HCT116 (cell line): ENCODE results near the gene CD7. TPM values are rescaled to one million over a fixed set of nuclear protein-coding genes. Genes with fewer than 3 reads are reported as not detected.

Experiments
- ATAC-seq: fragments of 200-7000 bp; cut with Tn5 transposase; 2 replicates; pipeline ENCODE4 v1.9.1; 2020; ENCODE audit warnings: mild to moderate bottlenecking, moderate library complexity
- BruUV-seq: library from RNA; stranded (reverse); fragments of 400-500 nt; replicated peaks from 2 replicates; lab custom pipeline; 2021; lab: Mats Ljungman, UMichigan
- CTCF ChIA-PET: fragments of 300-600 bp; sonication (Branson Sonifier 250); formaldehyde crosslinking; loops from one replicate; lab custom pipeline; 2021; ENCODE audit warnings: antibody characterized with exemption; lab: Charles Lee
- POLR2A ChIA-PET: fragments of 300-600, 350-600 bp; sonication (Branson Sonifier 250); formaldehyde crosslinking; loops from one replicate; lab custom pipeline; 2021; ENCODE audit warnings: antibody characterized with exemption; lab: Charles Lee
- RAD21 ChIA-PET, 2 experiments: fragments of 300-600 bp; sonication (Branson Sonifier 250); formaldehyde crosslinking; loops; one replicate each; lab custom pipeline; 2023; ENCODE audit warnings: low total read pairs in 2 of 2; ENCODE audit not compliant: uncharacterized antibody in 2 of 2, unreplicated experiment in 2 of 2, low non-redundant PET in 1 of 2; lab: Charles Lee
- DNase-seq: peaks from one replicate; pipeline ENCODE4 v3.0.0-alpha.2; 2010; ENCODE audit warnings: low read depth, low spot score
- H2AFZ ChIP-seq: fragments of 200-600 bp; shearing (Covaris generic), sonication (generic); 2 replicates; pipeline ENCODE4 v1.6.1; 2017; ENCODE audit warnings: low read depth, mixed run types, mixed read lengths, antibody characterized with exemption, low read length; ENCODE audit not compliant: poor library complexity, severe bottlenecking
- H3K27ac ChIP-seq: 2 replicates; pipeline ENCODE4 v1.5.1; 2012; ENCODE audit warnings: low read depth, low read length
- H3K27me3 ChIP-seq: fragments of 200-600 bp; sonication (generic); 2 replicates; pipeline ENCODE4 v1.6.1; 2016; ENCODE audit warnings: mixed run types, low read length, mixed read lengths; ENCODE audit not compliant: insufficient read depth
- H3K36me3 ChIP-seq, 2 experiments: fragments of 200-500 bp in 1 of 2; fragments of 200-600 bp in 1 of 2; sonication (Bioruptor generic) in 1 of 2; sonication (generic) in 1 of 2; 2 replicates each; pipeline versions ENCODE4 v1.5.1 to v1.6.1; 2014 to 2016; ENCODE audit warnings: low read length in 2 of 2, inconsistent platforms in 1 of 2, mixed read lengths in 1 of 2, mixed run types in 1 of 2; ENCODE audit not compliant: insufficient read depth in 2 of 2, control insufficient read depth in 1 of 2
- H3K4me1 ChIP-seq, 2 experiments: fragments of 200-600 bp in 1 of 2; sonication (generic) in 1 of 2; 2 replicates each; pipeline versions ENCODE4 v1.5.1 to v1.6.1; 2012 to 2017; ENCODE audit warnings: low read length in 2 of 2, inconsistent platforms in 1 of 2, mild to moderate bottlenecking in 1 of 2, mixed read lengths in 1 of 2, mixed run types in 1 of 2, moderate library complexity in 1 of 2; ENCODE audit not compliant: insufficient read depth in 2 of 2, control insufficient read depth in 1 of 2
- H3K4me2 ChIP-seq: fragments of 200-600 bp; sonication (generic); 2 replicates; pipeline ENCODE4 v1.6.1; 2017; ENCODE audit warnings: mixed run types, low read length, mixed read lengths
- H3K4me3 ChIP-seq, 2 experiments: fragments of 200-600 bp in 1 of 2; sonication (generic) in 1 of 2; replicated peaks in 1 of 2; 2 replicates each; pipeline ENCODE4 v1.5.1; 2011 to 2016; ENCODE audit warnings: low read length in 2 of 2, control low read depth in 1 of 2, low read depth in 1 of 2, mild to moderate bottlenecking in 1 of 2, mixed read lengths in 1 of 2, mixed run types in 1 of 2
- H3K79me2 ChIP-seq: fragments of 200-600 bp; sonication (generic); 2 replicates; pipeline ENCODE4 v1.6.1; 2017; ENCODE audit warnings: mild to moderate bottlenecking, mixed run types, low read length, moderate library complexity, mixed read lengths; ENCODE audit not compliant: insufficient read depth
- H3K9ac ChIP-seq: fragments of 200-600 bp; sonication (generic); 2 replicates; pipeline ENCODE4 v1.6.1; 2016; ENCODE audit warnings: low read length, mixed read lengths
- H3K9me2 ChIP-seq: fragments of 200-600 bp; sonication (generic), shearing (Covaris generic); 2 replicates; pipeline ENCODE4 v1.6.1; 2017; ENCODE audit warnings: mixed run types, mild to moderate bottlenecking, moderate library complexity; ENCODE audit not compliant: insufficient read depth
- H3K9me3 ChIP-seq, 2 experiments: fragments of 200-500 bp in 1 of 2; fragments of 200-600 bp in 1 of 2; sonication (Bioruptor generic) in 1 of 2; sonication (generic) in 1 of 2; 2 replicates each; pipeline ENCODE4 v1.6.1; 2014 to 2017; ENCODE audit warnings: low read length in 2 of 2, mixed read lengths in 2 of 2, inconsistent platforms in 1 of 2, low read depth in 1 of 2, mild to moderate bottlenecking in 1 of 2, mixed run types in 1 of 2, moderate library complexity in 1 of 2; ENCODE audit not compliant: control insufficient read depth in 1 of 2, insufficient read depth in 1 of 2
- H4K20me1 ChIP-seq: fragments of 200-600 bp; sonication (generic), shearing (Covaris generic); 2 replicates; pipeline ENCODE4 v1.6.1; 2017; ENCODE audit warnings: mixed run types, mild to moderate bottlenecking, moderate library complexity; ENCODE audit not compliant: insufficient read depth
- POLR2A ChIP-seq: IDR thresholded peaks from 2 replicates; pipeline ENCODE4 v1.7.0; 2011; ENCODE audit warnings: borderline replicate concordance; ENCODE audit not compliant: insufficient read depth, insufficient read length; ENCODE audit errors: extremely low read depth
- REST ChIP-seq: IDR thresholded peaks from 2 replicates; pipeline ENCODE4 v1.6.1; 2012; ENCODE audit warnings: low read depth
- SRF ChIP-seq: IDR thresholded peaks from 2 replicates; pipeline ENCODE4 v1.6.1; 2012; ENCODE audit warnings: low read depth
- YY1 ChIP-seq: IDR thresholded peaks from 2 replicates; pipeline ENCODE4 v1.6.1; 2011; ENCODE audit warnings: low read length, low read depth, moderate library complexity, mild to moderate bottlenecking; ENCODE audit not compliant: insufficient replicate concordance; ENCODE audit errors: extremely low read depth
- ZFX ChIP-seq: fragments of 450-650 bp; IDR thresholded peaks from 2 replicates; pipeline ENCODE4 v1.6.1; 2017
- intact Hi-C: fragments of 100-400 bp; cut with micrococcal nuclease; formaldehyde crosslinking; loops from 2 replicates; pipeline ENCODE4 v1.10.0; 2022
- total RNA-seq: library from RNA; stranded (reverse); gene quantifications from one replicate; pipeline ENCODE4 v1.2.1, GENCODE V29; 2021; ENCODE audit not compliant: unreplicated experiment

Gene CD7
- total RNA-seq, 1 experiment from 2014 or later = 0.61 TPM

- Histone ChIP-seq H3K27me3 (no peaks in the 10 kb centered on the region), H3K9ac (peak overlapping the region; percentile 85), H3K27ac (peak overlapping the region; percentile 89; the same call in 1 of the 2 replicates), H3K4me1 (peaks cover 52 to 85% of the 10 kb centered on the region in 2 experiments), H3K9me3 (no peaks in the 10 kb centered on the region), H3K9me2 (no peaks in the 10 kb centered on the region), H3K36me3 (no peaks in the 10 kb centered on the region), H3K79me2 (peaks cover 3% of the 10 kb centered on the region; the same call in 1 of the 2 replicates), H4K20me1 (no peaks in the 10 kb centered on the region), H2AFZ (no peak overlapping the region), H3K4me2 (peak overlapping the region; percentile 97), H3K4me3 (peak overlapping the region in 1 of 2 experiments; percentile 72; a peak in 2 of 4 replicates)
- intact Hi-C loops = no loop called here
- TF ChIP-seq YY1 (no peak), REST (no peak), POLR2A (no peak), SRF (no peak), ZFX (no peak)
- DNase-seq (no peak), ATAC-seq (no peak)
- POLR2A ChIA-PET = interaction anchor here (0.6 to 1.7 kb wide), 2 partner anchors 90 to 607 kb away, joined by 3 read pairs; no protein-coding TSS in a partner anchor
- RAD21 ChIA-PET = no interaction called here
- CTCF ChIA-PET = interaction anchor here (1.3 kb wide), 1 partner anchor 33 kb away, joined by 4 read pairs; no protein-coding TSS in a partner anchor
- BruUV-seq = no TSS peak
These were observed 14.0 kb upstream of the CD7 start for GRCh38 chr17:82331345-82331939.
